ENCODE measurements around the gene AP4E1. TPM values are rescaled to one million over a fixed set of nuclear protein-coding genes. Genes with fewer than 3 reads are reported as not detected.

AP4E1 gene
- total RNA-seq, 6 donors from 2014 or later: 6.8 to 11.5 (median 9.4) TPM

- DNase-seq: no peak
- H3K27me3 ChIP-seq: no peaks in the 10 kb centered on the region
- ATAC-seq (ENCODE audit: low FRiP score in 2 of 2): no peak
- peaks cover 3 to 27% (median 5%) of the 10 kb centered on the region in 4 donors for H3K36me3 ChIP-seq
- H3K27ac ChIP-seq: no peak overlapping the region
- H3K9me3 ChIP-seq: no peaks in the 10 kb centered on the region
- WGBS, 2 donors: 67 to 92% methylated on average over 4 of the region's 4 CpGs
- TF ChIP-seq POLR2A (IDR thresholded peaks at IDR 0.05): no peak
- no peak overlapping the region for H3K4me3 ChIP-seq
- H3K4me1 ChIP-seq: no peaks in the 10 kb centered on the region
Observed at GRCh38 chr15:50993598-50993997, 85.1 kb downstream of the AP4E1 start.

GRCh38 chr15:50996641-50997040 lies 88.2 kb downstream of the AP4E1 start:
- WGBS, 2 donors: 93 to 97% methylated on average over 1 of the region's 1 CpG
- TF ChIP-seq POLR2AphosphoS5 (IDR thresholded peaks at IDR 0.05) (no peak), POLR2A (IDR thresholded peaks at IDR 0.05) (no peak), EP300 (IDR thresholded peaks at IDR 0.05) (no peak), CTCF (IDR thresholded peaks at IDR 0.05) (no peak)
- Histone ChIP-seq H3K27ac (no peak overlapping the region), H3K9me3 (no peaks in the 10 kb centered on the region), H3K4me1 (no peaks in the 10 kb centered on the region), H3K36me3 (peaks cover 3 to 44% (median 5%) of the 10 kb centered on the region in 4 donors), H3K4me3 (no peak overlapping the region), H3K27me3 (no peaks in the 10 kb centered on the region)
- no peak for ATAC-seq (ENCODE audit: low FRiP score in 2 of 2)
- DNase-seq: no peak

- 92 to 97% methylated on average over 4 of the region's 4 CpGs for WGBS, 2 donors
- Histone ChIP-seq H3K4me3 (no peak overlapping the region), H3K27ac (no peak overlapping the region), H3K36me3 (peaks cover 3 to 51% (median 11%) of the 10 kb centered on the region in 4 donors), H3K9me3 (no peaks in the 10 kb centered on the region), H3K4me1 (no peaks in the 10 kb centered on the region), H3K27me3 (no peaks in the 10 kb centered on the region)
- TF ChIP-seq POLR2AphosphoS5 (IDR thresholded peaks at IDR 0.05) (no peak), POLR2A (IDR thresholded peaks at IDR 0.05) (no peak), CTCF (IDR thresholded peaks at IDR 0.05) (no peak), EP300 (IDR thresholded peaks at IDR 0.05) (no peak)
- no peak for ATAC-seq (ENCODE audit: low FRiP score in 2 of 2)
- DNase-seq: no peak
Observed at GRCh38 chr15:50997371-50998051, 89.0 kb downstream of the AP4E1 start.

- Histone ChIP-seq H3K4me3 (no peak overlapping the region), H3K9me3 (no peaks in the 10 kb centered on the region), H3K36me3 (peaks cover 0 to 49% (median 10%) of the 10 kb centered on the region in 4 donors), H3K4me1 (no peaks in the 10 kb centered on the region), H3K27ac (no peak overlapping the region), H3K27me3 (no peaks in the 10 kb centered on the region)
- peak; percentile 63 to 79 for ATAC-seq (ENCODE audit: low FRiP score in 2 of 2)
- TF ChIP-seq CTCF (IDR thresholded peaks at IDR 0.05) (no peak), POLR2AphosphoS5 (IDR thresholded peaks at IDR 0.05) (no peak), EP300 (IDR thresholded peaks at IDR 0.05) (no peak), POLR2A (IDR thresholded peaks at IDR 0.05) (no peak)
- WGBS, 2 donors: 70 to 71% methylated on average over 3 of the region's 3 CpGs
- DNase-seq: no peak
Observed at GRCh38 chr15:51004103-51004551, 95.6 kb downstream of the AP4E1 start.

- Histone ChIP-seq H3K4me1 (no peaks in the 10 kb centered on the region), H3K9me3 (no peaks in the 10 kb centered on the region), H3K27me3 (no peaks in the 10 kb centered on the region), H3K4me3 (no peak overlapping the region), H3K36me3 (peaks cover 0 to 31% (median 10%) of the 10 kb centered on the region in 4 donors), H3K27ac (no peak overlapping the region)
- DNase-seq (no peak), ATAC-seq (ENCODE audit: low FRiP score in 2 of 2) (no peak)
- 37 to 67% methylated on average over 1 of the region's 1 CpG for WGBS, 2 donors
- TF ChIP-seq POLR2A (IDR thresholded peaks at IDR 0.05) (no peak), CTCF (IDR thresholded peaks at IDR 0.05) (no peak), EP300 (IDR thresholded peaks at IDR 0.05) (no peak), POLR2AphosphoS5 (IDR thresholded peaks at IDR 0.05) (no peak)
Observed at GRCh38 chr15:51006336-51006985, 98.0 kb downstream of the AP4E1 start.
